Measurements from ENCODE around the gene WDFY2.

The WDFY2 gene

DNA sequence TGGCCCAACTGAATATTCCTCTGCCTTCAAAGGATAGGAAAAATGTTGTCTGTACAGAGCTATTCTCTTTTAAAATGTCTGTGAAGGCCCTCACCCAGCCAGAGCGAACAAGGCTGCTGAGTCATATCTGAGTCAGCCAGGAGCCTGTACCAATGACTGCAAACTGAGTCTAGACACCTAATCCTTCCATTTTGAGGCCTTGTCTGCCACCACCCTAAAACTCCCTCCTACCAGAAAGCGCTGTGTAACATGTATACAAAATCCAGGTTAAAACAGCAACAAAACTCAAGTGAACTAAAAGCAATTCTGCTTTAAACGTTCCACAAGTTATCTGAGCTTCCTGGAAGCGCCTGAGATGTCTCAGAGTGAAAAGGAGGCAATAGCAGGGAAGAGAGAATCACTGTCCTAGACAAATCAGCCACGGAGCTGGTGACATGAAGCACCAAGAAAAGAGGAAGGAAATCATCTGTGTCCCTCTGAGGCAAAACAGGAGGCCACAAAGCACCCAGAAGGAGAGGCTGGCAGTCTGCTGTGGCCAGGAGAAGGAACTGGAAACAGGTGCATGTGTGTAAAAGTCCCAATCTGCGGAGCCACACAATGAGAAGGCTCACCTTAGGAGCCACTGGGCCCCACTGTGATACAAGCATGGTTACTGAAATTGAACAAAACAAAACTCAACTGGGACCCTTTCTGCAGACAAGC, 209.5 kb downstream of the WDFY2 start:
- Histone ChIP-seq H3K9me3 (no peaks in the 10 kb centered on the region), H3K27ac (peak overlapping the region; percentile 66), H3K4me3 (ENCODE audit: low read depth in 1 of 2, low read length in 1 of 2) (peak overlapping the region in 1 of 2 experiments; percentile 22), H3K27me3 (peaks cover 7% of the 10 kb centered on the region), H3K4me1 (ENCODE audit: control insufficient read depth in 1 of 2, insufficient read depth in 1 of 2, low read depth in 1 of 2, low read length in 1 of 2) (peaks cover 12 to 16% of the 10 kb centered on the region in 2 experiments), H3K36me3 (peaks cover 21% of the 10 kb centered on the region)
- TF ChIP-seq, protein P1, sequence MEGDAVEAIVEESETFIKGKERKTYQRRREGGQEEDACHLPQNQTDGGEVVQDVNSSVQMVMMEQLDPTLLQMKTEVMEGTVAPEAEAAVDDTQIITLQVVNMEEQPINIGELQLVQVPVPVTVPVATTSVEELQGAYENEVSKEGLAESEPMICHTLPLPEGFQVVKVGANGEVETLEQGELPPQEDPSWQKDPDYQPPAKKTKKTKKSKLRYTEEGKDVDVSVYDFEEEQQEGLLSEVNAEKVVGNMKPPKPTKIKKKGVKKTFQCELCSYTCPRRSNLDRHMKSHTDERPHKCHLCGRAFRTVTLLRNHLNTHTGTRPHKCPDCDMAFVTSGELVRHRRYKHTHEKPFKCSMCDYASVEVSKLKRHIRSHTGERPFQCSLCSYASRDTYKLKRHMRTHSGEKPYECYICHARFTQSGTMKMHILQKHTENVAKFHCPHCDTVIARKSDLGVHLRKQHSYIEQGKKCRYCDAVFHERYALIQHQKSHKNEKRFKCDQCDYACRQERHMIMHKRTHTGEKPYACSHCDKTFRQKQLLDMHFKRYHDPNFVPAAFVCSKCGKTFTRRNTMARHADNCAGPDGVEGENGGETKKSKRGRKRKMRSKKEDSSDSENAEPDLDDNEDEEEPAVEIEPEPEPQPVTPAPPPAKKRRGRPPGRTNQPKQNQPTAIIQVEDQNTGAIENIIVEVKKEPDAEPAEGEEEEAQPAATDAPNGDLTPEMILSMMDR (IDR thresholded peaks at IDR 0.05), result no peak

DNA sequence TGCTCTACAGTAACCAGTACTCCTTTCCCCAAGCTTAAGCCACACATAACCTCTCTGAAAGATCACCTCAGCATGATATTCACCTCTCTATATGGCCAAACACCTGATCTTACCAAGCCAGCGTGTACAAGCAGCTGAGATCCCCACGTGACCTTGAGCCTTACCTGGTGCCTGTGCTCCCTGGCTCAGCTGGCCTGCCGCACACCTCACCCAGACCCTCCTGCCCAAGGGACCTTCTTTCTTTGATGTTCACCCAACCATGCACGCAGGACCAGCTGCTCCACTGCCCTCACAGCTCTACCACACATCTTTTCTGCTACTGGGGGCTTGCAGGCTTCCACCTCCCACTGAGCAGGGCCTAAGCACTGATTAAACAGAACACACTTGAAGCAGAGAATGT, 210.7 kb downstream of the WDFY2 start:
- H3K4me1 ChIP-seq (ENCODE audit: control insufficient read depth in 1 of 2, insufficient read depth in 1 of 2, low read depth in 1 of 2, low read length in 1 of 2), result peaks cover 12 to 16% of the 10 kb centered on the region in 2 experiments
- TF ChIP-seq, protein P1 (IDR thresholded peaks at IDR 0.05), result no peak
- no peaks in the 10 kb centered on the region for H3K9me3 ChIP-seq
- H3K36me3 ChIP-seq, result peaks cover 27% of the 10 kb centered on the region
- H3K4me3 ChIP-seq (ENCODE audit: low read depth in 1 of 2, low read length in 1 of 2), result no peak overlapping the region
- peaks cover 20% of the 10 kb centered on the region for H3K27me3 ChIP-seq
- H3K27ac ChIP-seq, result no peak overlapping the region

DNA sequence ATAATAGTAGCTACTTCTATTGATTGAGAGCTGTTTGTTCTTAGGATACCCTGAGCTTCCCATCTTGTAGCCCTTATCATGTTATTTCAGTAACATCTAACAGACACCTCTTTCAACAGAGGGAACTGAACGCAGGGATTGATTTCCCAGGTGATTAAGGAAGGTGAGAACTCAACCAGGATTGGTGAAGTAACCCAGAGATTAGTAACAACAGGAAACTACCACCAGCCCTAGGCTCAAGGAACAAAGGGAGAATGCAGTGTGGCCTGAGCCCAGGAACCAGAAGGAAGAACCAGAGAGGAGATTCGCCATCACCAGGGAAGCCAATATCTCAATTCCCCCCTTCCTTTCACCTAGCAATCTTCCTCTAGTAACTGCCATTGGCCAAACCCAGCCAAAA, 211.2 kb downstream of the WDFY2 start:
- peaks cover 27% of the 10 kb centered on the region for H3K36me3 ChIP-seq
- no peak overlapping the region for H3K4me3 ChIP-seq (ENCODE audit: low read depth in 1 of 2, low read length in 1 of 2)
- H3K9me3 ChIP-seq, result no peaks in the 10 kb centered on the region
- peaks cover 12 to 16% of the 10 kb centered on the region in 2 experiments for H3K4me1 ChIP-seq (ENCODE audit: control insufficient read depth in 1 of 2, insufficient read depth in 1 of 2, low read depth in 1 of 2, low read length in 1 of 2)
- TF ChIP-seq, protein P1 (IDR thresholded peaks at IDR 0.05), result no peak
- H3K27me3 ChIP-seq, result peaks cover 24% of the 10 kb centered on the region
- H3K27ac ChIP-seq, result no peak overlapping the region

DNA sequence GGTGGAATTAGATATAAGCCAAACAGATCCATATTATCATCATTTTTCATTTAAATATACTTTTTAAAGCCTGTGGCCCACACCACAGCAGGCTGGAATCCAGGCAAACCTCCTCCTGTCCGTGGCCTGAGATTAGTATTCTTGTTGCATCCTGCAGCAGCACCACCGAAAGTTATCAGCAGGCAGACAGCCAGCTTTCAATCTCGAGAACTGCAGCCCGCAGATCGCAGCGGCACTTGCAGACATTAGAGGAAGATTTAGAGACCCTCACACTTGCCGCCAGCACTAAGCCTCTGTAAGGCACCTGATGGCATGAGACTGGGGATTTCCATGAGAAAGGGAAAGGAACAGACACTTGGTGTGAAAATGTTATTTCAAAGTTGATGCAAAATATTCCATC, 212.3 kb downstream of the WDFY2 start:
- TF ChIP-seq, protein P1 (IDR thresholded peaks at IDR 0.05), result no peak
- H3K4me1 ChIP-seq (ENCODE audit: control insufficient read depth in 1 of 2, insufficient read depth in 1 of 2, low read depth in 1 of 2, low read length in 1 of 2), result peaks cover 12 to 16% of the 10 kb centered on the region in 2 experiments

DNA sequence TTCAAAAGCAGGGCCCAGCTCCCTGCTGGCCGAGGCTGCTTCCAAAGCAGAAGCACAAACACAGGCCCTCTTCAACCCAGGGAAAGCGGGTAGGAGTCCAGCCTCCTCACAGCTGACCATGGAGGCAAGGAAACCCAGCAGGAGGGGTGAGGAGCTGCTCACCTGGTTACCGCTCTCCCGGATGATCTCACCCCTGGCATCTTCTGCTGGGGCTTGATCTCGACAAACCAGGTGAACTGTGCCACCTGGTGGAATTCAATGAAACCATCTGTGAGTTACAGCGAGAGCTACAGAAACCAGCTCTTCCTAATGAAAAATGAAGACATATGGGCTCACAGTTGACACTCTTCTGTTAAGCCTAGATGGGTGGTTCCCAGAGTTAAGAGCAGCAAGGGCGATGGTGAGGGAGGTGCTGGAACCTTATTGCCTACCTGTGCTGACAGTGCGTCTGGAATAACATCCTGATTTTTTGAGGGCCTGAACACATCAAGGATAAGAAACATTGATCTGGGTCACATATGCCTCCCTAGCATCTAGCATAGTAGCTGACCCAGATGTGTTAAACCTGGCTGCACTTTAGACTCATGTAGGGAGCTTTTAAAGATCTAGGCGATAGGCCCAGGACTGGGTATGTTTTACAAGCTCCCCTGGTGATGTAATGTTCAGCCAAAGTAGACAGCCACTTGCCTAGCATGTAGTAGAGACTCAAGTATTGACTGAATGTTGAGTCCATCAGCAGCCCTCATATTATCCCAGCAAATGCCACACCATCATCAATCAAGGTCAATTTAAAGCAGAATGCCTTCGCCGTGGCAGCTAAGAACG, 213.6 kb downstream of the WDFY2 start:
- peaks cover 18 to 24% of the 10 kb centered on the region in 2 experiments for H3K4me1 ChIP-seq (ENCODE audit: control insufficient read depth in 1 of 2, insufficient read depth in 1 of 2, low read depth in 1 of 2, low read length in 1 of 2)
- H3K36me3 ChIP-seq, result peaks cover 27% of the 10 kb centered on the region
- H3K27me3 ChIP-seq, result peaks cover 39% of the 10 kb centered on the region
- H3K9me3 ChIP-seq, result no peaks in the 10 kb centered on the region
- no peak overlapping the region for H3K27ac ChIP-seq
- TF ChIP-seq, protein P1 (IDR thresholded peaks at IDR 0.05), result no peak
- no peak overlapping the region for H3K4me3 ChIP-seq (ENCODE audit: low read depth in 1 of 2, low read length in 1 of 2)

More for the DNA sequence above, 212.3 kb downstream of the WDFY2 start:
- Histone ChIP-seq H3K36me3 (peaks cover 27% of the 10 kb centered on the region), H3K4me3 (ENCODE audit: low read depth in 1 of 2, low read length in 1 of 2) (no peak overlapping the region), H3K27me3 (peaks cover 36% of the 10 kb centered on the region), H3K27ac (no peak overlapping the region), H3K9me3 (no peaks in the 10 kb centered on the region)
